ENCODE results near the gene PCBP3. TPM values are rescaled to one million over a fixed set of nuclear protein-coding genes. Genes with fewer than 3 reads are reported as not detected.
"Not testable (repeated sequence)": the region's sequence is repeated elsewhere in the genome, so short reads cannot be mapped to it uniquely, and the experiment has no call there.

The PCBP3 gene
- total RNA-seq, 1 donor from 2014 or later: 72.7 TPM

- no peak for TF ChIP-seq CTCF (IDR thresholded peaks at IDR 0.05; ENCODE audit: partially characterized antibody, unreplicated experiment)
- peaks cover 2% of the 10 kb centered on the region for H3K27me3 Mint-ChIP-seq (ENCODE audit: unreplicated experiment)
- peaks cover 14% of the 10 kb centered on the region for H3K9me3 Mint-ChIP-seq (ENCODE audit: unreplicated experiment)
These were observed 315.7 kb downstream of the PCBP3 start for GRCh38 chr21:45959182-45959581.

DNA sequence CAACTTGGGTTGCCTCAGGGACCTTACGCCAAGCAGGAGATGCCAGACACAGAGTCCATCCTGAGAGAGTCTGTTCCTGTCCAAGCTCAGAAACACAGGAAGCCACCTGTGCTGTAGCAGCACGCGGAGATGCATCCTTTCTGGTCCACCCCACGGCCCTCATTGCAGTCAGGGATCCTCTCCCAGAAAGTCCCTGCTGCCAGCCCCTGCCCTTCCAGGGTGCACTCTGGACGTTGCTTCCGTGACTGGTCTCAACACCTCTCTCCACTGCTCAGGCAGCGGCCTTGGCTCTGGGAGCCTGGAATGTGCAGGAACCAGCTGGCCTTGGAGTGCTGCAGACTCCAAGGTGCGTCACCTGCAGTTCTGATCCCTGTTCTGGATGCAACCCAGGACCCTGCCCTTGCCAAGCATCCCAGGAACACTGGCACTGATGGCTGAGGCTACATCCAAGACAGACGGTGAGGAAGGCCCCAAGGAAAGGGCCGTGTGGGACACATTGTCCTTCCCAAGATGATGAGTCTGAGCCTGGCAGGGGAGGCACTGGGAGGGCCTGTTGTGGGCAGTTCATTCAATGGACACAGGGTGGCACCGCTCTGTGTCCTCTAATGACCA, 316.4 kb downstream of the PCBP3 start:
- Mint-ChIP-seq H3K4me1 (ENCODE audit: low read depth, unreplicated experiment) (no peaks in the 10 kb centered on the region), H3K27ac (ENCODE audit: unreplicated experiment) (no peak overlapping the region), H3K27me3 (ENCODE audit: unreplicated experiment) (peaks cover 2% of the 10 kb centered on the region), H3K9me3 (ENCODE audit: unreplicated experiment) (peaks cover 16% of the 10 kb centered on the region), H3K4me3 (ENCODE audit: unreplicated experiment) (no peak overlapping the region), H3K36me3 (ENCODE audit: unreplicated experiment) (peaks cover 36% of the 10 kb centered on the region)
- DNase-seq: no peak
- TF ChIP-seq CTCF (IDR thresholded peaks at IDR 0.05; ENCODE audit: partially characterized antibody, unreplicated experiment): no peak

More at GRCh38 chr21:45959182-45959581, 315.7 kb downstream of the PCBP3 start:
- Mint-ChIP-seq H3K27ac (ENCODE audit: unreplicated experiment) (no peak overlapping the region), H3K36me3 (ENCODE audit: unreplicated experiment) (peaks cover 34% of the 10 kb centered on the region), H3K4me3 (ENCODE audit: unreplicated experiment) (no peak overlapping the region), H3K4me1 (ENCODE audit: low read depth, unreplicated experiment) (no peaks in the 10 kb centered on the region)
- no peak for DNase-seq

DNA sequence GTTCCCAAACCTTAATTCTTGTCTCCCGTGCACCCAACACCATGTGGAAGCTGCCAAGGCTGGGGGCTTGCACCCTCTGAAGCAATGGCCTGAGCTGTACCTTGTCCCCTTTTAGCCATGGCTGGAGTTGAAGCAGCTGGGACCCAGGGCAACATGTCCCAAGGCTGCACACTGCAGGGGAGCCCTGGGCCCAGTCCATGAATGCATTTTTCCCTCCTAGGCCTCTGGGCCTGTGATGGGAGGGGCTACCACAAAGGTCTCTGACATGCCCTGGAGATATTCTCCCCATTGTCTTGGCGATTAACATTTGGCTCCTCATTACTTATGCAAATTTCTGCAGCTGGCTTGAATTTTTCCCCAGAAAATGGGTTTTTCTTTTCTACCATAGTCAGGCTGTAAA, 317.9 kb downstream of the PCBP3 start:
- H3K4me3 Mint-ChIP-seq (ENCODE audit: unreplicated experiment); H3K27ac Mint-ChIP-seq (ENCODE audit: unreplicated experiment); DNase-seq; H3K4me1 Mint-ChIP-seq (ENCODE audit: low read depth, unreplicated experiment); H3K27me3 Mint-ChIP-seq (ENCODE audit: unreplicated experiment): not testable (repeated sequence)
- Mint-ChIP-seq H3K9me3 (ENCODE audit: unreplicated experiment) (peaks cover 17% of the 10 kb centered on the region), H3K36me3 (ENCODE audit: unreplicated experiment) (peaks cover 31% of the 10 kb centered on the region)

GRCh38 chr21:45962531-45963231, 319.2 kb downstream of the PCBP3 start:
- no peak for DNase-seq
- H3K27me3 Mint-ChIP-seq (ENCODE audit: unreplicated experiment): peaks cover 2% of the 10 kb centered on the region
- no peak overlapping the region for H3K4me3 Mint-ChIP-seq (ENCODE audit: unreplicated experiment)
- H3K27ac Mint-ChIP-seq (ENCODE audit: unreplicated experiment): no peak overlapping the region
- peaks cover 23% of the 10 kb centered on the region for H3K36me3 Mint-ChIP-seq (ENCODE audit: unreplicated experiment)
- no peak for TF ChIP-seq CTCF (IDR thresholded peaks at IDR 0.05; ENCODE audit: partially characterized antibody, unreplicated experiment)
- no peaks in the 10 kb centered on the region for H3K4me1 Mint-ChIP-seq (ENCODE audit: low read depth, unreplicated experiment)
- peaks cover 15% of the 10 kb centered on the region for H3K9me3 Mint-ChIP-seq (ENCODE audit: unreplicated experiment)

DNA sequence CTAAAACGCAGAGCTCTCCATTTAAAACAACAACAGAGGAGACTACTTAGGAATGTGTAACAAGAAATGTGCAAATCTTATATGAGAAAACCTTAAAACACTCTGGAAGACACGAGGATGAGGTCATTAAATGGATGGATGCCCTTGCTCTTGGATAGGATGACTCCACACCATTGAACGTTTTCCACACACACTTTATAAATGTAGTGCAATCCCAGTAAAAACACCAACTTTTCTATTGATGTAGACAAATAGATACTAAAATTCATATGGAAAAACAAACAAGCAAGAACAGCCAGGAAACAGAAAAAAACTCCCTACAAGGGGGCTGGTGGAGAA, 319.7 kb downstream of the PCBP3 start:
- no peak overlapping the region for H3K27ac Mint-ChIP-seq (ENCODE audit: unreplicated experiment)
- no peak for TF ChIP-seq CTCF (IDR thresholded peaks at IDR 0.05; ENCODE audit: partially characterized antibody, unreplicated experiment)
- peaks cover 23% of the 10 kb centered on the region for H3K36me3 Mint-ChIP-seq (ENCODE audit: unreplicated experiment)
- DNase-seq: no peak
- peaks cover 2% of the 10 kb centered on the region for H3K27me3 Mint-ChIP-seq (ENCODE audit: unreplicated experiment)
- no peak overlapping the region for H3K4me3 Mint-ChIP-seq (ENCODE audit: unreplicated experiment)
- peaks cover 15% of the 10 kb centered on the region for H3K9me3 Mint-ChIP-seq (ENCODE audit: unreplicated experiment)
- no peaks in the 10 kb centered on the region for H3K4me1 Mint-ChIP-seq (ENCODE audit: low read depth, unreplicated experiment)
